Activated CD8-positive, alpha-beta memory T cell treated with anti-CD3 and anti-CD28 coated beads, Interleukin-2, amount 50 U/mL, for 1 hour (primary cell): ENCODE data around the gene SNRPN.
"Not testable (repeated sequence)": the region's sequence is repeated elsewhere in the genome, so short reads cannot be mapped to it uniquely, and the experiment has no call there.

Experiments
- DNase-seq: peaks from one replicate; pipeline ENCODE4 v3.0.0-alpha.2; 2020; ENCODE audit errors: extremely low read depth

The SNRPN gene

DNA sequence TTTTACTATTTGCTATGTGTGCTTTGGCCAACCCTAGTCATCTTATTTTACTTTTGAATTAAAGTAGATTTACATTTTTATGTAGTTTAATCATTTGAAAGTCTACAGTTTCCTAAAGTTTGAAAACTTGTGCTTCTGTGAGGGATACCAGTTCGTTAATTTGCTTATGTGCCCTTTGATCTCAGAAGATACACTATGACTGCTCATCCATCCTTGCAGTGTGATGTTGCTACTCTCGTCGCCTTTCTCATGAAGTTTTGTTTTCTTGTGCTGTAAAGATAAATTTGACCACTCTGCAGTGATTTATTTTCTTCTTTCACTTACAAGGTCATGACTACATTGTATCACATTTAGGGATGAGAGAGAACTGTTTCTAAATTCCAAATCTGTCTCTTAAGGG, 16.3 kb downstream of the SNRPN start:
- DNase-seq, result no peak

DNA sequence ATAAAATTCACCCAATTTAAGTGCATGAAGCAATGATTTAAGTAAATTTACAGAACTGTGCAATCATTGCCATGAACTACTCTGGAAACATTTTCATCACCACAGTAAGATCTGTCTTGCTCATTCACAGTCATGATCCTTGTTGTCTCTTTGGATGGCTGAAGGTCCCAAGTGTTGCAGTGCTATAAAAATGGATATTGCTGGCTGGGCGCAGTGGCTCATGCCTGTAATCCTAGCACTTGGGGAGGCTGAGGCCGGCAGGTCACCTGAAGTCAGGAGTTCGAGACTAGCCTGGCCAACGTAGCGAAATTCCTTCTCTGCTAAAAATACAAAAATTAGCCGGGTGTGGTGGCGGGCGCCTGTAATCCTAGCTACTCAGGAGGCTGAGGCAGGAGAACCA, 17.0 kb downstream of the SNRPN start:
- DNase-seq, result no peak

DNA sequence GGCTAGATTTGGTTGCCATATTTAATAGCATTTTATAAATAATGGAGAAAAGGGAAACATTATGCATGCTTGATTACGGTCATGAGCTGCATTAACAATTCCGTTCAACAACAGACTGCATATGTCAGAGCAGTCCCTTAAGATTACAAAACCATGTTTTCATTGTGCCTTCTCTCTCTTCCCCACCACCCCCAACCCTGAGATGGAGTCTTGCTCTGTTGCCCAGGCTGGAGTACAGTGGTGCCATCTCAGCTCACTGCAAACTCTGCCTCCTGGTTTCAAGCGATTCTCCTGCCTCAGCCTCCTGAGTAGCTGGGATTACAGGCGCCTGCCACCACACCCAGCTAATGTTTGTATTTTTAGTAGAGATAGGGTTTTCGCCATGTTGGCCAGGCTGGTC, 17.9 kb downstream of the SNRPN start:
- DNase-seq, result not testable (repeated sequence)

DNA sequence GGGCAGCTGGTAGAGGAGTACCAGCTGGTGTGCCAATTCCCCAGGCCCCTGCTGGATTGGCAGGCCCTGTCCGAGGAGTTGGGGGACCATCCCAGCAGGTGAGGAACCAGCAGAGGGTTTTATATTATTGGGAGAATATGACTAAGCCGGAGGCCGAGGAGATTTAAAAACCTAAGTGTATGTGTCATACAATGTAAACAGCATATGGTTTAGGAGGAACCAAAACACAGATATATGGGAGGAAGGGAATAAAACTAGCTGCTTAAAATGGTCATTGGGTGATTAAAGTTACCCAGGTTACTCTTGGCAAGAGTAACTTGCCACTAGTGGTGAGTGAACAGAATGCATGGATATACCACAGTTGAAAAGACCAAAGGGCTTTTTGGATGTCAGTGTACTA, 22.1 kb downstream of the SNRPN start:
- DNase-seq, result no peak

DNA sequence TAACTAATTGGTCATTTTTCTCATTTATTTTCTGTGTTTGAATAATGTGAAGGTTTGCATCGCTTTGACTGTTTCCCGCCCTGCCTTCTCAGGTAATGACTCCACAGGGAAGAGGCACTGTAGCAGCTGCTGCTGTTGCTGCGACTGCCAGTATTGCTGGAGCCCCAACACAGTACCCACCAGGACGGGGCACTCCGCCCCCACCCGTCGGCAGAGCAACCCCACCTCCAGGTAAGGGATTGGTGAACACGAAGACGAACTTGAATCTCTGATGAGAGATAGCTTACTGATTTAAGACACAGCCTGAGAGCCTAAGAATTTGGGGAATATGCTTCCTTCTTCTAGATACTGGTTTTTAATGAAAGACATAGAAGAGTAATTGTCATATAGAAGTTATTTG, 22.9 kb downstream of the SNRPN start:
- no peak for DNase-seq

DNA sequence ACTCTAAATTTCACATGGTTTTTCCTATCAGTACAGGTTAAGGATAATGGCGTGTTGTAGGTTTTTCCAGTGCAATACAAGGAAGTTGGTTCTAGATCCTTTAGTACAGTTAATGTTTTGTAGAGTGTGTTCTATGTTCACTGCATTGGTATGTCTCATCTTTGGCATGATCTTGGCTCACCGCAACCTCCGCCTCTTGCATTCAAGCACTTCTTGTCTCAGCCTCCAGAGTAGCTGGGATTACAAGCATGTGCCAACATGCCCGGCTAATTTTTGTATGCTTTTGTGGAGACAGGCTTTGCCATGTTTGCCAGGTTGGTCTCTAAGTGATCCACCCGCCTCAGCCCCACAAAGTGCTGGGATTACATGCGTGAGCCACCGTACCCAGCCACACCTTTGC, 30.4 kb downstream of the SNRPN start:
- DNase-seq, result no peak

DNA sequence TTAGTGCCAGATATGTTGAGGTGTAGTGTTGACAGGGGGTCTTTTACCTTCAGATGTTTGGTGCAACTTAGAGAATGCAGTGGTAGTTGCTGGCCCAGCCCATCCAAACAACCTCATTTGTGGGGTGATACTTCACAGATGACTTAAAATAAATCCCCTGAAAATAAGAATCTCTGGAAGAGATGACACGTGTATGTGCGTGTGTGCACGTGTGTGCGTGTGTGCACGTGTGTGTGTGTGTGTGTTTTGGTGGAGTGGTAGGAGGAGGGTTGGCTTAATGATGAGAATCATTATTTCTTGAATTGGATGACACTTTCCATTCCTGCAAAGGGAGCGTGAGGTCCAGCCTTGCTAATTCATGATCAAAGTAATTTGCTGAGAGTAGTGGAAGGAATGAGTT, 31.9 kb downstream of the SNRPN start:
- DNase-seq, result no peak

DNA sequence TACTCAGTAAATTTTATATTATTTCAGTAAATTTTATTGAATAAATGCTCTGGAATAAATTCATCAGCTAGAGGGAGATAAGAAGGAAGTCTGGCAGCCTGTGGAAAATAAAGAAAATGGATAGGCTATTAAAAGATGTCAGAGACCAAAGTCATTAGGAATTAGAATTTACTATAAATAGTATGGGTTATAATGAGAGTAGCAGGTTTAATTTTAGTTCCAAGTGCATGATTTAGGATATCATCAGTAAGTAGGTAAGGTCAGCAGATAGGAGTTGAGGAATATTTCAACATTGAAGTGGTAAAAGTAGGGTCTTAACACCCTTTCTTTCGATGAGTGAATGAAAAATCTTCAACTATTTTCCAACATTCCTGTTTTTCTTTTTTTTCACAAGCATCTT, 64.6 kb downstream of the SNRPN start:
- DNase-seq, result no peak

DNA sequence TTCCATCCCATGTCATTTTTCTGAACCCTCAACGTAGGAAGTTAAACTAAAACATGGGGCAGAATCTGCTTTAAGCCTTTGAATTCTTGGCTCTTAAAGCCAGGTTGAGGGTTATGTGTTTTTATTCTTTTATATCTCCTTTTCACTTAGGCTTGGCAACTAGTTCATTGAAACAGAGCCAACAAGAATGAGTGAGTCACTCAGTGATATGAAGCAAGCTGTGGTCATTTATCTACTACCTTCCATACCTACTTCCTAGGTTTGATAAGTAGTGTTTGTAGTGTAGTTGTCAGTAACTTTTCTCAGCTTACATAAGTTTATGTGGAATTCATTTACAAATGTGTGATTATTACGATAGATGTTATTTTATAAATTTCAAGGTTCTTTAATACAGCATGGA, 67.4 kb downstream of the SNRPN start:
- no peak for DNase-seq
